HG02759 (cell line): ENCODE measurements around the gene ZNF407.
A peak's percentile ranks its signal among the peaks of the same experiment; 100 is the strongest.

Experiments used
- ATAC-seq: cut with Tn5 transposase; IDR thresholded peaks from one replicate; pipeline ENCODE4 v1.9.1; 2021; ENCODE audit warnings: mild to moderate bottlenecking, moderate library complexity; ENCODE audit not compliant: unreplicated experiment

ZNF407 gene

GRCh38 chr18:74579496-74580065, 18.1 kb upstream of the ZNF407 start:
- ATAC-seq: no peak

GRCh38 chr18:74582642-74583041, 15.0 kb upstream of the ZNF407 start:
- no peak for ATAC-seq

GRCh38 chr18:74587441-74587840, 10.2 kb upstream of the ZNF407 start:
- no peak for ATAC-seq

GRCh38 chr18:74589021-74589420, 8.6 kb upstream of the ZNF407 start:
- no peak for ATAC-seq

GRCh38 chr18:74589811-74590210, 7.9 kb upstream of the ZNF407 start:
- ATAC-seq: no peak

- no peak for ATAC-seq
These were observed 7.0 kb upstream of the ZNF407 start for GRCh38 chr18:74590671-74591070.

GRCh38 chr18:74595431-74595830, 2.2 kb upstream of the ZNF407 start:
- ATAC-seq: no peak

GRCh38 chr18:74597034-74597661, 522 bp upstream of the ZNF407 start:
- ATAC-seq: peak; percentile 37

- peak; percentile 65 for ATAC-seq
These were observed 806 bp downstream of the ZNF407 start for GRCh38 chr18:74598350-74599001.

- no peak for ATAC-seq
These were observed 6.7 kb downstream of the ZNF407 start for GRCh38 chr18:74604361-74604760.

- ATAC-seq: no peak
These were observed 7.1 kb downstream of the ZNF407 start for GRCh38 chr18:74604774-74605173.

- no peak for ATAC-seq
These were observed 11.0 kb downstream of the ZNF407 start for GRCh38 chr18:74608681-74609080.

- ATAC-seq: no peak
These were observed 11.9 kb downstream of the ZNF407 start for GRCh38 chr18:74609535-74609934.

GRCh38 chr18:74610051-74610615, 12.5 kb downstream of the ZNF407 start:
- peak; percentile 61 for ATAC-seq

- ATAC-seq: no peak
These were observed 13.2 kb downstream of the ZNF407 start for GRCh38 chr18:74610860-74611259.

- ATAC-seq: no peak
These were observed 14.1 kb downstream of the ZNF407 start for GRCh38 chr18:74611765-74612164.

GRCh38 chr18:74613381-74613780, 15.7 kb downstream of the ZNF407 start:
- ATAC-seq: no peak

- no peak for ATAC-seq
These were observed 18.8 kb downstream of the ZNF407 start for GRCh38 chr18:74616494-74616893.

- no peak for ATAC-seq
These were observed 19.8 kb downstream of the ZNF407 start for GRCh38 chr18:74617486-74617885.

GRCh38 chr18:74622072-74622471, 24.4 kb downstream of the ZNF407 start:
- no peak for ATAC-seq

- no peak for ATAC-seq
These were observed 25.6 kb downstream of the ZNF407 start for GRCh38 chr18:74623047-74623816.
